Activated CD4-positive, alpha-beta memory T cell treated with anti-CD3 and anti-CD28 coated beads for 36 hours (primary cell): ENCODE results near the gene MED16. TPM values are rescaled to one million over a fixed set of nuclear protein-coding genes. Genes with fewer than 3 reads are reported as not detected.
"Not testable (repeated sequence)": the region's sequence is repeated elsewhere in the genome, so short reads cannot be mapped to it uniquely, and the experiment has no call there.

Experiments
- CTCF ChIA-PET: fragments of 350-600 bp; sonication (Branson Sonifier 250); formaldehyde crosslinking; loops from one replicate; lab custom pipeline; 2021; ENCODE audit warnings: antibody characterized with exemption, inconsistent platforms; lab: Charles Lee
- POLR2A ChIA-PET: fragments of 350-600 bp; sonication (Branson Sonifier 250); formaldehyde crosslinking; loops from one replicate; lab custom pipeline; 2021; ENCODE audit warnings: antibody characterized with exemption; lab: Charles Lee
- DNase-seq: peaks from one replicate; pipeline ENCODE4 v3.0.0-alpha.2; 2020
- H3K27ac Mint-ChIP-seq: one replicate; pipeline ENCODE4 v1.8.0; 2021; ENCODE audit warnings: mixed read lengths
- H3K27me3 Mint-ChIP-seq: one replicate; pipeline ENCODE4 v1.8.0; 2021; ENCODE audit warnings: mixed read lengths
- H3K36me3 Mint-ChIP-seq: one replicate; pipeline ENCODE4 v1.8.0; 2021; ENCODE audit warnings: mixed read lengths
- H3K4me1 Mint-ChIP-seq: one replicate; pipeline ENCODE4 v1.8.0; 2021; ENCODE audit warnings: low read depth, mixed read lengths
- H3K4me3 Mint-ChIP-seq: one replicate; pipeline ENCODE4 v1.8.0; 2021; ENCODE audit warnings: mild to moderate bottlenecking, mixed read lengths
- H3K9me3 Mint-ChIP-seq: one replicate; pipeline ENCODE4 v1.8.0; 2021; ENCODE audit warnings: mixed read lengths
- intact Hi-C: fragments of 100-400 bp; cut with micrococcal nuclease; formaldehyde crosslinking; loops from one replicate; pipeline ENCODE4 v1.15.1; 2023
- total RNA-seq, 2 experiments: library from RNA; stranded (reverse); gene quantifications; one replicate each; pipeline ENCODE4 v1.2.3, GENCODE V29; 2021

Gene MED16
- total RNA-seq, 2 experiments from 2014 or later, result 58.9 to 62.7 TPM

DNA sequence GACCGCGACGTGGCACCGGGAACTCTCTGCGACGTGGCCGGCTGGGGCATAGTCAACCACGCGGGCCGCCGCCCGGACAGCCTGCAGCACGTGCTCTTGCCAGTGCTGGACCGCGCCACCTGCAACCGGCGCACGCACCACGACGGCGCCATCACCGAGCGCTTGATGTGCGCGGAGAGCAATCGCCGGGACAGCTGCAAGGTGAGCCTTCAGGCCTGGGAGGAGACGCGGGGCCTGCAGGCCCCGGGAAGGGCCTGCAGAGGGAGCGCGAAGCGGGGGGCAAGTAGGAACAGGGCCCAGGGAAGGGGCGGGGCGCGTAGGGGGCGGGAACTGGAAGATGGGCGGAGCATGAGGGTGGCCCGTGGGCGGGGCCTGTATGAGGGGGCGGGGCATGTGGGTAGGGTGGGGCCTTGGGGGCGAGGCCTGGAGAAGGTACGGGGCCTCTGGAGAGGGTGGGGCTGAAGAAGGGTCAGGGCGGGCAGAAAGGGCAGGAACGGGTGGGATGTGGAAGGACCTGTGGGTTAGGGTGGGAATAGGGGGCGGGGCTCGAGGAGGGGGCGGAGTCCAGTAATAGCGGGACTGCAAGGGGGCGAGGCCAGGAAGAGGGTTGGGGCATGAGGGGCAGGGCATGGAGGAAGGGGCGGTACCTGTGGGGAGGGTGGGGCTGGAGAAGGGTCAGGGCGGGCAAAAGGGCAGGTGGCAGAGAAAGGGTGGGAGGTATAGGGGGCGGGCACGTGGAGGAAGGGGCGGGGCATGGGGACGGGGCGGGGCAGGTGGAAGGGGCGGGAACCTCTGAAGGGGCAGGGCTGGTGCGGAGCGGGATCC is 31.0 kb downstream of the MED16 start:
- POLR2A ChIA-PET, result no interaction called here
- DNase-seq, result peak; percentile 84
- Mint-ChIP-seq H3K4me1 (peaks cover 14% of the 10 kb centered on the region), H3K9me3 (no peaks in the 10 kb centered on the region), H3K27me3 (peaks cover 8% of the 10 kb centered on the region), H3K4me3 (no peak overlapping the region), H3K27ac (no peak overlapping the region), H3K36me3 (no peaks in the 10 kb centered on the region)
- CTCF ChIA-PET, result interaction anchor here (3.4 kb wide), 1 partner anchor 58 kb away, joined by 33 read pairs; no protein-coding TSS in a partner anchor
- intact Hi-C loops, result loop anchor here (1.0 to 5.0 kb wide), 4 partner anchors 58 to 120 kb away; partner anchors contain the start of genes PTBP1 and WDR18

- no peak for DNase-seq
- peaks cover 14% of the 10 kb centered on the region for H3K4me1 Mint-ChIP-seq
- H3K27me3 Mint-ChIP-seq, result peaks cover 8% of the 10 kb centered on the region
- intact Hi-C loops, result loop anchor here (5.0 kb wide), 1 partner anchor 121 kb away; the partner anchor contains the start of gene WDR18
- no peaks in the 10 kb centered on the region for H3K36me3 Mint-ChIP-seq
- H3K9me3 Mint-ChIP-seq, result no peaks in the 10 kb centered on the region
- no peak overlapping the region for H3K27ac Mint-ChIP-seq
- ChIA-PET POLR2A (no interaction called here), CTCF (interaction anchor here (1.4 kb wide), 1 partner anchor 122 kb away, joined by 4 read pairs; the partner anchor contains the start of gene WDR18)
- H3K4me3 Mint-ChIP-seq, result no peak overlapping the region
These were observed 31.7 kb downstream of the MED16 start for GRCh38 chr19:861141-861755.

DNA sequence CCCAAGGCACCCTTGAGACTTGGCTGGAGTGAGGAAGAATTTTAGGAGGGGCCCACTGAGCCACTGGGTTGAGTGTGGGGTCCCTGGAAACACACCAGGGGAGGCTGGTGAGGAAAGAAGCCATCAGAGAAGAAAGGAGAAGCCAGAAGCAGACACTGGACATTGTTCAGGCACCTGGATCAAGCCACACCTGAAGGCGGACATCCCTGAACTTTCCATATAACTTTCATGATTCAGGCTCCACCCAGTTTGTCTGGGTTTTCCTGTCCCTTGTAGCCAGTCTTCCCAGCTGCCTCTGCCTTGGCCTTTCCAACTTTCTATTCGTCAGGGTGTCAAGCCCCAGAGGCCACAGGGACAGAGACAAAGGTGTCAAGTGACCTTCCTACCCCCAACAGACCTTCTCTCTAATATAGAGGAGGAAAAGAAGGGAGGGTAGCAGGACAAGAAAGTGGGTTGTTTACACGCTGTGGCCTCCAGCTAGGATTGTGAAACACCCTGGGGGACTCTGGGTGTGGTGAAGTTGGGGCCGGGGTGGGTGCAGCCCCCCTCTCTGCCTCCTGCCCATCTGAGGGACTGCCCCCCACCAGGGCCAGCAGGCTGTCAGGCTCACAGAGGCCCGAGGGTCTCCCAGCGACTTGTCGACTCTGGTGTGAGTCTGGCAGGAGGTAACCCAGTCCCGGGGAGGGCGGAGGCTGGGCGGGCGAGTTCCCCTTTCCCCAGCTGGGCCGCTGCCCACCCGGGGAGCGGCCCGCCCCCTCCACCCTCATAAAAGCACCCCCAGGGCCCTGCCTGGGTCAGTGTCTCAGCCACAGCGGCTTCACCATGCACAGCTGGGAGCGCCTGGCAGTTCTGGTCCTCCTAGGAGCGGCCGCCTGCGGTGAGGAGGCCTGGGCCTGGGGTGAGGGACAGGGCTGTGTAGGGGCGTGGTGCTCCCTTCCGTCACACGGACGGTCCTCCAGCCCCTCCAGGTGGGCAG is 33.8 kb downstream of the MED16 start, which contains the start of gene CFD:
CFD (plus strand) TSS at position 797 of the 976 bp plus-strand sequence; CDS start at position 823, 26 bp downstream.
- H3K27ac Mint-ChIP-seq, result no peak within 1 kb of the TSS
- H3K27me3 Mint-ChIP-seq, result peaks cover 8% of the 10 kb centered on the region
- intact Hi-C loops, result no loop called here

GRCh38 chr19:858284-858683 is 34.7 kb downstream of the MED16 start:
- no peak for DNase-seq
- POLR2A ChIA-PET, result no interaction called here
- intact Hi-C loops, result no loop called here
- H3K4me3 Mint-ChIP-seq, result no peak overlapping the region
- H3K27me3 Mint-ChIP-seq, result peaks cover 8% of the 10 kb centered on the region
- CTCF ChIA-PET, result interaction anchor here (0.6 to 2.0 kb wide), 3 partner anchors 89 to 159 kb away, joined by 3 to 10 read pairs (median 5); partner anchors contain the start of gene WDR18
- H3K36me3 Mint-ChIP-seq, result no peaks in the 10 kb centered on the region
- H3K4me1 Mint-ChIP-seq, result peaks cover 8% of the 10 kb centered on the region
- no peaks in the 10 kb centered on the region for H3K9me3 Mint-ChIP-seq
- H3K27ac Mint-ChIP-seq, result no peak overlapping the region

More for the DNA sequence above, 33.8 kb downstream of the MED16 start, which contains the start of gene CFD:
- peaks cover 14% of the 10 kb centered on the region for H3K4me1 Mint-ChIP-seq
- ChIA-PET POLR2A (no interaction called here), CTCF (interaction anchor here (0.6 to 2.0 kb wide), 6 partner anchors 62 to 160 kb away, joined by 3 to 10 read pairs (median 4); partner anchors contain the start of gene WDR18)
- no peak for DNase-seq
- no peaks in the 10 kb centered on the region for H3K9me3 Mint-ChIP-seq
- no peaks in the 10 kb centered on the region for H3K36me3 Mint-ChIP-seq
- H3K4me3 Mint-ChIP-seq, result no peak within 1 kb of the TSS

DNA sequence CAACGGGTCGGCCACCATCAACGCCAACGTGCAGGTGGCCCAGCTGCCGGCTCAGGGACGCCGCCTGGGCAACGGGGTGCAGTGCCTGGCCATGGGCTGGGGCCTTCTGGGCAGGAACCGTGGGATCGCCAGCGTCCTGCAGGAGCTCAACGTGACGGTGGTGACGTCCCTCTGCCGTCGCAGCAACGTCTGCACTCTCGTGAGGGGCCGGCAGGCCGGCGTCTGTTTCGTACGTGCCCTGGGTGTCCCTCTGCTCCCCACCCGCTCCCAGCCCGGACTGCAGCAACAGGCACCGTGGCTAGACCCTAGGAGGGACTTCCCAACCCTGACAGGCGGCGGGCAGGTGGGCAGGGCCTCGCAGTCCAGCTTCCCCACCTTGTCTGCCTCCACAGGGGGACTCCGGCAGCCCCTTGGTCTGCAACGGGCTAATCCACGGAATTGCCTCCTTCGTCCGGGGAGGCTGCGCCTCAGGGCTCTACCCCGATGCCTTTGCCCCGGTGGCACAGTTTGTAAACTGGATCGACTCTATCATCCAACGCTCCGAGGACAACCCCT is 37.3 kb downstream of the MED16 start:
- H3K4me3 Mint-ChIP-seq, result no peak overlapping the region
- no peak overlapping the region for H3K27ac Mint-ChIP-seq
- H3K36me3 Mint-ChIP-seq, result no peaks in the 10 kb centered on the region
- DNase-seq, result no peak
- H3K4me1 Mint-ChIP-seq, result no peaks in the 10 kb centered on the region
- CTCF ChIA-PET, result interaction anchor here (1.0 to 2.3 kb wide), 6 partner anchors 8 to 147 kb away, joined by 3 to 11 read pairs (median 4); partner anchors contain the start of genes MED16, RNU6-9 and WDR18
- POLR2A ChIA-PET, result no interaction called here
- H3K9me3 Mint-ChIP-seq, result no peaks in the 10 kb centered on the region
- intact Hi-C loops, result no loop called here
- H3K27me3 Mint-ChIP-seq, result peaks cover 15% of the 10 kb centered on the region

DNA sequence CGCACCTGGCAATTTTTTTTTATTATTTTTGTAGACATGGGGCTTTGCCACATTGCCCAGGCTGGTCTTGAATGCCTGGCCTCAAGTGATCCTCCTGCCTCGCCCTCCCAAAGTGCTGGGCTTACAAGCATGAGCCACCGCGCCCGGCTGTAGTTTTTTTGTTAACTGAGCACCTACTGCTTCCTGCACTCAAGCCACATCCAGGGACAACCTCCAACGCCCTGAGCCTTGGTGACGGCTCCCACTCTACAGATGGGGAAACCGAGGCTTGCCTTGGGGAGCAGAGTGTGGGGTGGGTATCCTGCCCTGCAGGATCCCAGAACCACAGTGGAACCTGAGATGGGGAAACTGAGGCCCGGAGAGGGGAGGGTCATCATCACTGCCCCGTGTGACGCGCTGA is 37.8 kb downstream of the MED16 start:
- Mint-ChIP-seq H3K36me3 (no peaks in the 10 kb centered on the region), H3K27me3 (peaks cover 18% of the 10 kb centered on the region), H3K4me1 (no peaks in the 10 kb centered on the region), H3K27ac (no peak overlapping the region), H3K4me3 (no peak overlapping the region), H3K9me3 (no peaks in the 10 kb centered on the region)
- DNase-seq, result no peak
- ChIA-PET POLR2A (no interaction called here), CTCF (interaction anchor here (0.6 to 1.6 kb wide), 3 partner anchors 24 to 134 kb away, joined by 3 to 5 read pairs (median 3); partner anchors contain the start of gene WDR18)
- intact Hi-C loops, result no loop called here

GRCh38 chr19:854549-854948 is 38.4 kb downstream of the MED16 start:
- H3K36me3 Mint-ChIP-seq, result no peaks in the 10 kb centered on the region
- ChIA-PET POLR2A (no interaction called here), CTCF (interaction anchor here (0.6 to 1.1 kb wide), 4 partner anchors 9 to 425 kb away, joined by 3 to 5 read pairs (median 3); no protein-coding TSS in a partner anchor)
- H3K27me3 Mint-ChIP-seq, result peaks cover 16% of the 10 kb centered on the region
- H3K27ac Mint-ChIP-seq, result no peak overlapping the region
- no peak overlapping the region for H3K4me3 Mint-ChIP-seq
- H3K4me1 Mint-ChIP-seq, result no peaks in the 10 kb centered on the region
- no peaks in the 10 kb centered on the region for H3K9me3 Mint-ChIP-seq
- DNase-seq, result no peak
- intact Hi-C loops, result no loop called here

GRCh38 chr19:853614-854220 is 39.3 kb downstream of the MED16 start:
- H3K9me3 Mint-ChIP-seq, H3K4me1 Mint-ChIP-seq, H3K27ac Mint-ChIP-seq, POLR2A ChIA-PET, H3K36me3 Mint-ChIP-seq, intact Hi-C loops, DNase-seq, H3K4me3 Mint-ChIP-seq: not testable (repeated sequence)
- CTCF ChIA-PET, result interaction anchor here (1.1 kb wide), 1 partner anchor 9 kb away, joined by 5 read pairs; no protein-coding TSS in a partner anchor
- peaks cover 14% of the 10 kb centered on the region for H3K27me3 Mint-ChIP-seq

GRCh38 chr19:853014-853585 is 39.9 kb downstream of the MED16 start:
- intact Hi-C loops, result no loop called here

DNA sequence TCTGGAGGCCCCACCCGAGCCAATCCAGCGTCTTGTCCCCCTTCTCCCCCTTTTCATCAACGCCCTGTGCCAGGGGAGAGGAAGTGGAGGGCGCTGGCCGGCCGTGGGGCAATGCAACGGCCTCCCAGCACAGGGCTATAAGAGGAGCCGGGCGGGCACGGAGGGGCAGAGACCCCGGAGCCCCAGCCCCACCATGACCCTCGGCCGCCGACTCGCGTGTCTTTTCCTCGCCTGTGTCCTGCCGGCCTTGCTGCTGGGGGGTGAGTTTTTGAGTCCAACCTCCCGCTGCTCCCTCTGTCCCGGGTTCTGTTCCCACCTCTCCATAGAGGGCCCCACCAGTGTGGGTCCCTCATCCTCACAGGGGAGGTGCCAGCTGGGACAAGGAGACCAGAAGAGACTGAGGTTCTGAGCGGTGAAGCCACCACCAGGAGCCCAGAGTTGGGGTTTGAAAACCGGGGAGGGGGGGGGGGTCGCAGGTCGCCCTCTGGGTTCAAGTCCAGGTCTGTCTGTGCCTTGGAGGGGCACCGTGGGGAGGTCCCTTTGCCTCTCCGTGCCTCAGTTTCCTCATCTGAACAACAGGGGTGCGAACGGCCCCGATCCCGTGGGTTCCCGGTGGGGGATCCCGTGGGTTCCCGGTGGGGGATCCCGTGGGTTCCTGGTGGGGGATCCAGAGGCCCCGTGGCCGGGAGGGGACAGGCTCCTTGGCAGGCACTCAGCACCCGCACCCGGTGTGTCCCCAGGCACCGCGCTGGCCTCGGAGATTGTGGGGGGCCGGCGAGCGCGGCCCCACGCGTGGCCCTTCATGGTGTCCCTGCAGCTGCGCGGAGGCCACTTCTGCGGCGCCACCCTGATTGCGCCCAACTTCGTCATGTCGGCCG is 40.6 kb downstream of the MED16 start, which contains the start of gene ELANE:
ELANE (plus strand) TSS at position 168 of the 878 bp plus-strand sequence; CDS start at position 194, 26 bp downstream.
- Mint-ChIP-seq H3K27ac (no peak within 1 kb of the TSS), H3K36me3 (no peaks in the 10 kb centered on the region), H3K9me3 (no peaks in the 10 kb centered on the region), H3K27me3 (peaks cover 18% of the 10 kb centered on the region), H3K4me3 (no peak within 1 kb of the TSS), H3K4me1 (no peaks in the 10 kb centered on the region)
- POLR2A ChIA-PET, result no interaction called here
- intact Hi-C loops, result no loop called here
- DNase-seq, result no peak
- CTCF ChIA-PET, result no interaction called here

More at GRCh38 chr19:853014-853585, 39.9 kb downstream of the MED16 start:
- no peaks in the 10 kb centered on the region for H3K9me3 Mint-ChIP-seq
- H3K4me1 Mint-ChIP-seq, result no peaks in the 10 kb centered on the region
- POLR2A ChIA-PET, result no interaction called here
- no peak overlapping the region for H3K4me3 Mint-ChIP-seq
- no peaks in the 10 kb centered on the region for H3K36me3 Mint-ChIP-seq
- H3K27ac Mint-ChIP-seq, result no peak overlapping the region
- H3K27me3 Mint-ChIP-seq, result peaks cover 15% of the 10 kb centered on the region
- CTCF ChIA-PET, result no interaction called here
- no peak for DNase-seq
